Fibroblast of pulmonary artery (primary cell): ENCODE measurements around the gene CAMK1D.

ENCODE experiments used
- DNase-seq: peaks from one replicate; pipeline ENCODE4 v3.0.0-alpha.2; 2010; ENCODE audit warnings: low read depth
- H3K4me3 ChIP-seq: replicated peaks from 2 replicates; pipeline ENCODE4 v1.5.1; 2011; ENCODE audit warnings: low read depth, mild to moderate bottlenecking, control low read depth, low read length, moderate library complexity
- TF ChIP-seq, protein P1 (sequence below): IDR thresholded peaks from 2 replicates; pipeline ENCODE4 v1.5.1; 2011; ENCODE audit warnings: mild to moderate bottlenecking, control low read depth, low read length, inconsistent platforms; ENCODE audit errors: missing control alignments

The CAMK1D gene

DNA sequence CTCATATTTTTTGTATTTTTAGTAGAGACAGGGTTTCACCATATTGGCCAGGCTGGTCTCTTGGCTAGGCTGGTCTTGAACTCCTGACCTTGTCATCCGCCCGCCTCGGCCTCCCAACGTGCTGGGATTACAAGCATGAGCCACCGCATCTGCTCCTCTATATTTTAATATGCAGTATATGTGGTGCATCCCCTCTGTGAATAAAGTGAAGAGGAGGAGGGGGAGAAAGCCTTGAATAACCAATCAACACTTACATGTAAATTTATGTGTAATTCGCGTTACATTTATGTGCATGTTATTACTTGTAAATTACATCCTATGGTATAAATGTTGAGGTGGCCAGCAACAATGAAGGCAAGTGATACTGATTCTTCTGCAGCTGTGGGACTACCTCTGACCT, 342.2 kb downstream of the CAMK1D start:
- DNase-seq, result no peak
- TF ChIP-seq, protein P1, sequence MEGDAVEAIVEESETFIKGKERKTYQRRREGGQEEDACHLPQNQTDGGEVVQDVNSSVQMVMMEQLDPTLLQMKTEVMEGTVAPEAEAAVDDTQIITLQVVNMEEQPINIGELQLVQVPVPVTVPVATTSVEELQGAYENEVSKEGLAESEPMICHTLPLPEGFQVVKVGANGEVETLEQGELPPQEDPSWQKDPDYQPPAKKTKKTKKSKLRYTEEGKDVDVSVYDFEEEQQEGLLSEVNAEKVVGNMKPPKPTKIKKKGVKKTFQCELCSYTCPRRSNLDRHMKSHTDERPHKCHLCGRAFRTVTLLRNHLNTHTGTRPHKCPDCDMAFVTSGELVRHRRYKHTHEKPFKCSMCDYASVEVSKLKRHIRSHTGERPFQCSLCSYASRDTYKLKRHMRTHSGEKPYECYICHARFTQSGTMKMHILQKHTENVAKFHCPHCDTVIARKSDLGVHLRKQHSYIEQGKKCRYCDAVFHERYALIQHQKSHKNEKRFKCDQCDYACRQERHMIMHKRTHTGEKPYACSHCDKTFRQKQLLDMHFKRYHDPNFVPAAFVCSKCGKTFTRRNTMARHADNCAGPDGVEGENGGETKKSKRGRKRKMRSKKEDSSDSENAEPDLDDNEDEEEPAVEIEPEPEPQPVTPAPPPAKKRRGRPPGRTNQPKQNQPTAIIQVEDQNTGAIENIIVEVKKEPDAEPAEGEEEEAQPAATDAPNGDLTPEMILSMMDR, result no peak
- H3K4me3 ChIP-seq, result no peak overlapping the region

DNA sequence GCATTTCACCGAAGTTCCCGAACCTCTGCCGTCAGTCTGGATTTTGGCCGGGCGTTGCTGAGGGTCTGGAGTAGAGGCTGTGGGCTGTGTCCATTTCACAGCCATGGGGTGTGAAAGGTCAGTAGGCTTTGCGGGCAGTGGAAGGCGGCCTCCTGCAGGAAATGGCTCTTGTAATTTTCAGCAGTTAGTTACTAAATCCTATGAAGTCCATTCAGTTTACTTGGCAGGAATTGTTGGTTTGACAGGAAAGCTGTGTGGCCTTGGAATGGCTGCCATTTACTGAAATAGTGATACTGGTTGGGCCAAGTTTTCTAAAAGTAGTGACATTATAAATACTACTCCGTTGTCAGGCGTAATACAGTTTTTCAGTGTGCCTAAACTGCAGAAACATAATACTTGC, 348.4 kb downstream of the CAMK1D start:
- TF ChIP-seq, protein P1, result no peak
- H3K4me3 ChIP-seq, result no peak overlapping the region
- no peak for DNase-seq

DNA sequence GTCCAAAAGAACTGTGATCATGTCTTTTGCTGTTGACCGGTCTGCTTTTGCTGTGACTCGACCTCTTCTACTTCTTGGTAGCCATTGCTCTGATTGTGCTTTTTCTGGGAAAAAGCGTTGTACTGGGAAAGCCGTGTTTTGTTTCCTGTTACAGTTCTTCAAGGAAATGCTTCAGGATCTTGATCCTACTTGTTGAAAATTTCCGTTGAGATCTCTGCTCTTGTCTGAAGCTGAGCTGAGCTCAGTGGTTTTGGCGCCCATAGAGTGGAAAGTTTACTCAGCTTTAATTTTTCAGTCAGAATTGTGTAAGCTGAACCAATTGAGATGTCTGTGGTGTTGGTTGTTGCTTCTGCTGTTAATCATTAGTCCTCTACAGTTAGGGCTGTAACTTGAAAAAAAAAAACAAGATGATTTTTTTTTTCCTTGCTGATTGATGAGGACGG, 349.9 kb downstream of the CAMK1D start:
- TF ChIP-seq, protein P1, result no peak
- DNase-seq, result no peak

DNA sequence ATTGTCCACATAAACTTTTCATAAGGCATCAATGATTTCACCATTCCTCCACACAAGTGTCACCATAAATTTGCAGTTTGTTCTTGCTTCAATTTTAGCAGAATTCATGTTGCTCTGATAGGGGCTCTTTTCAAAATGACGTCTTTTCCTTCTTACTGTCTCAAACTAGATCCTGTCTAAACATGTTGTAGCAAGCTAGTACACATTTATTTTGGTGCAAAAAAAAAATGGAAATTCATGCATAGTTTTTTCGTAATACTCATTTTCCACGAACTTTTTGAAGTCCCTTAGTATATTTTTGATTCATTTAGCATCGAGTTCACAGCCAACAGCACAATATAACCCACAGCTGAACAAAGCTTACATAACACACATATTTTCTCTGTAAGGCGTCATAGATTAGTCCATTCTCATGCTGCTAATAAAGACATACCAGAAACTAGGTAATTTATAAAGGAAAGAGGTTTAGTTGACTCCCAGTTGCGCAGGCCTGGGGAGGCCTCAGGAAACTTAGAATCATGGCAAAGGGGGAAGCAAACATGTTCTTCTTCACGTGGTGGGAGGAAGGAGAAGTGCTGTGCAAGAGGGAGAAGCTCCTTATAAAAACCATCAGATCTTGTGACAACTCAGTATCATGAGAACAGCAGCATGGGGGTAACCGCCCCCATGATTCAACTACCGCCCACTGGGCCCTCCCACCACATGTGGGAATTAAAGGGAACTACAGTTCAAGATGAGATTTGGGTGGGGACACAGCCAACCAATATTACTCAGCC, 350.6 kb downstream of the CAMK1D start:
- TF ChIP-seq, protein P1, result no peak
- no peak for DNase-seq
- no peak overlapping the region for H3K4me3 ChIP-seq

More for the DNA sequence above, 349.9 kb downstream of the CAMK1D start:
- no peak overlapping the region for H3K4me3 ChIP-seq

DNA sequence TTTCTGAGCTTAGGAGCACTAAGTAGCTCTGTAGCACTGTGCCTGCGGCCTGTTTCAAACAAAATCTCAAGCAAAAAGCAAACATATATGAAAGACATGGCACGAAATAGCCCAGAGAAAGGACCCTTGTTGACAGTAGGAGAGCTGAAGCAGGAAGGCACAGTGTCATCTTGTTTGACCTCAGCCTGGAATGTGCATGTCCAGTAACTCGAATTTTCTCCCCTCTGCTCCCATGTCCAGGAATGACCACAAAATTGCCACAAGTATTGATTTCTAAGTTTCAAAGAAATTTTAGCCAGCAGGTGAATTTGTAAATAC, 351.2 kb downstream of the CAMK1D start:
- TF ChIP-seq, protein P1, result no peak
- H3K4me3 ChIP-seq, result no peak overlapping the region
- no peak for DNase-seq

DNA sequence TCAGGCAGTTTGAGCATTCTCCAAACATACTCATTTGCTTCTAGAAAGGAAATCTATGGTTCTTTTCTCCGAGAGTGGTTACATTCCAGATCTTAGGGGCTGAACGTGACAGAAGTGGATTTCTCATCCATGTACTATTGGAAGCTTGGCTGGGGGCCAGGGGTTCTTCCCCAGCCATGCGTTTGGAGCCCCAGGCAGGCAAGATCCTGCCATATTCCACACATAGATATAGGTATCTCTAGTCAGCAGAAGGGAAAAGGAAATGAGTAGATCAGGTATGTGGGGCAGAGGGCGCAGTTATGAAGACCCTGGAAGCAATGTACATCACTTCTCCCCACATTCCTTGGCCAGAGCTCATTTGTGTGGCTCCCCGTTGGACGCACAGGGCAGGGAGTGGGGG, 352.3 kb downstream of the CAMK1D start:
- TF ChIP-seq, protein P1, result no peak
- no peak overlapping the region for H3K4me3 ChIP-seq
- no peak for DNase-seq

DNA sequence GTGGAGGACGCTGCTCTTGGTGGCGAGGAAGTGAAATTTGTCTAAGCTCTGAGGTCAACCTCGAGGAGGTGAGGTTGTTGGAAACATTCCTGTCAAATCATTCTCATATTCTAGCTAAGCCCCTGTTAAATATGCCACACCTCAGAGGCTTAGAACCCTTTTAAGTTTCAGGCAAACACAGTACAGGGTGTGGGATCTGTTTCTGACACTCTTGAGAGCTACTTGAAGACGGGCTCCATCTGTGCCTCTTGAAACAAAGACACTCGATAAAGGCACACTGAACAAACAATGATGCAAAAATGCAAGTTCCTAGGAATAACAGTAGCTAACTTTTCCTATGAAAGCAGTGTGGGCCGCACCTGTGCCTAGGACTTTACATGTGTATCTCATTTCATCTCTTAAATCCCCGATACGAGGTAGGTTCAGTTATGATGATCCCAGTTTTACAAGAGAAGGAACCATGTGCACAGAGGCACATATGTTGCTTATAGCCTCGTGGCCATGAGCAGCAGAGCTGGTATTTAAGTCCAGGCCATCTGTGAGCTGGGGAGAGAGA, 352.9 kb downstream of the CAMK1D start:
- H3K4me3 ChIP-seq, result no peak overlapping the region
- TF ChIP-seq, protein P1, result no peak
- DNase-seq, result no peak
